ENCODE results near the gene ATXN7L1.
A peak's percentile ranks its signal among the peaks of the same experiment; 100 is the strongest.
"Not testable (repeated sequence)": the region's sequence is repeated elsewhere in the genome, so short reads cannot be mapped to it uniquely, and the experiment has no call there.

Gene ATXN7L1

DNA sequence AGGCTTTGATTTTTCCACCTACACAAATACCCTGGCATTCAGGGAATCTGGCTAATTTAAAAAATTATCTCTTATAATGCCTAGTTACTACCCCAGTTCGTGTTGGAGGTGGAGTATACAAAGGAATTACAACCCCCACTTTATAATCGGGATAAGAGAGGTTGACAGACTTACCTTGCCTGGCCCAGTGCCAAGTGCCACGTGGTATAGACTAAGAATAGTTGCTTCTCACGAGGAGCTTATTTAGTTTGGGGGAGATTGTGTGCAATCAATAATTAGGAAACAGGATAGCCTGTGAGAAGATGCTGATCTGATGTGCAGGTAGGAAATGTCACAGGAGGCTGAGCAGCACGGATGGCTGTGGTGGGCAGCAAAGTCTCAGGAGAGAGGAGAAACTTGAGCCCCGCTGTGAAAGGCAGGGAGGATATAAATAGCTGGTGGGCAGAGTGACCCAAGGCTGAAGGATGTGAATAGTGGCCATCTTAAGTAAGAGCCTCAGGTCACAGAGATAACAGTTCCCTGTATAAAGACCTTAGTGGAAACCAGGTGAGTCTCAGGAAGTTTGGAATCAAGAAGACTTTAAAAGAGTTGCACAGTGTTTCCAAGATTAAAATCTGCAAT lies 11.3 kb upstream of the ATXN7L1 start:
- no peak for DNase-seq

DNA sequence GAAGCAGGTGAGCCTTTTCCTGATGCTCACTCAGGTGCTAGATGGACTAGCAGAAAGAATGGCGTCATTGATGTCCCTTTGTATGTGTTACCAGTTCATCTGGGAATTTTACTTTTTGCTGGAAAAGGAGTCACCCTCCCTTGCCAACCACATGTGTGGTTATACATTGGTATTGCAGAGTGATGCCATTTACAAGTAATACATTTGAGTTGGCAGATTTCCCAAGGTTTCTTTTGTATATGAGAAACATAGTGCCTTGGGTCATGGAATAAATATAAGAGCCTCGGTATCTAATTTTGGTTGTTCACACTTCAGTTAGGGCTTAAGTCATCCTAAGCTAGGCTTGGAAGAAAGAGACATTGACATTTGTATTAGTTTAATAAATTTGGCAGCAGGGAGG lies 10.4 kb upstream of the ATXN7L1 start:
- no peak for DNase-seq

DNA sequence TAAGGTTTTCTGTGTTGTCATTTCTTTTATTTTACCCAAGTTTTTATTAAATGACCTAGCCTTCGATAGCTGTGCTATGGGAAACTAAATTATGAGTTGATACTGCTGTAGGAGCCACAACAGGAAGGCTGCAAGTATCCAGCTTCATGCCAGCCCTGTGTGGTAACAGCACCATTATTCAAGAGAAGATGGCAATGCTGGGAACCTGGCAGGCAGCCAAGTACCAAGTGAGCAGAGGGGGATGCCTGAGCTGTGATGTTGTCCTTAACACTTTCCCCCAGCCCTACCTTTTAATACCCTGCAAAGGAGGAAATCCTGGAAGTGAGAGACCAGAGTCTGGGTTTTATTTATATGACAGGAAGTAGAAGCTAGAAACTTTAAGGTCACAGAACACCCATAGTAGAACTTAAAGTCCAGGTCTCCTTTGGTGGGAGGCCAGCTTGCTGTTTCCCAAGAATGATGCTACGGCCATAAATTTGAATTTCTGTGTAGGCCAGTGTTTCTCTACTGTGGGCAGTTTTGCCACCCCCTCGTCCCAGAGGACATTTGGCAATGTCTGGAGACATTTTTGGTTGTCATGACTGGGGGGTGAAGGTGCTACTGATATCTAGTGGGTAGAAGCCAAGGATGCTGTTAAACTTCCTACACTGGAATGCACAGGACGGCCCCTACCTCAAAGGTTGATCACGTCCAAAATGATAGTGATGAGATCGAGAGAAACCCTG lies 9.2 kb upstream of the ATXN7L1 start:
- peak; percentile 15 for DNase-seq

DNA sequence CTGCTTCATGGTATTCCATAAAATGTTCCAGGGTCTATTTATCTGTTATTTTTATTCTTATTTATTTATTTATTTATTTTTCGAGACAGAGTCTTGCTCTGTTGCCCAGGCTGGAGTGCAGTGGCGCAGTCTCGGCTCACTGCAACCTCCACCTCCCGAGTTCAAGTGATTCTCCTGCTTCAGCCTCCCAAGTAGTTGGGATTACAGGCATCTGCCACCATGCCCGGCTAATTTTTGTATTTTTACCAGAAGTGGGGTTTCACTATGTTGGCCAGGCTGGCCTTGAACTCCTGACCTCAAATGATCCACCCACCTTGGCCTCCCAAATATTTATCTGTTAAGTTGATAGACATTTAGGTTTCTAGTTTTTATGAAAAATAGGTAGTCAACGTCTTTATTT lies 6.8 kb upstream of the ATXN7L1 start:
- DNase-seq = not testable (repeated sequence)

DNA sequence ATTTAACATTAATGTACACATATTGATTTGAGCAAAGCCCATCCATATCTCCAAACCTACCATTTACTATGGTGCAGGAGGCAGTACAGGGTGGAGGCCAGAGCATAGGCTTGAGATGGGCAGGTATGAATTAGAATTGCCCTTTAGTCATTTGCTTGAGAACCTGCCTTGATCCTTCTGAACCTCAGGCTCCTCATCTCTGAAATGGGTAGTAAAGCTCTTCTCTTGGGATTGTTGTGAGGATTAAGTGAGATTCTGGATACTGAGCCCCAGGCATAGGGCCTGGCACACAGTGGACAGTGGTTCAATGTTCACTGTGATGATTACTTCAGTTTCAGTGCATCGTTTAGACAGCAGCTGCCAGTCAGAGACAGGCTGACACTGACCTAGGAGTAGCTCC lies 5.0 kb upstream of the ATXN7L1 start:
- DNase-seq = no peak

DNA sequence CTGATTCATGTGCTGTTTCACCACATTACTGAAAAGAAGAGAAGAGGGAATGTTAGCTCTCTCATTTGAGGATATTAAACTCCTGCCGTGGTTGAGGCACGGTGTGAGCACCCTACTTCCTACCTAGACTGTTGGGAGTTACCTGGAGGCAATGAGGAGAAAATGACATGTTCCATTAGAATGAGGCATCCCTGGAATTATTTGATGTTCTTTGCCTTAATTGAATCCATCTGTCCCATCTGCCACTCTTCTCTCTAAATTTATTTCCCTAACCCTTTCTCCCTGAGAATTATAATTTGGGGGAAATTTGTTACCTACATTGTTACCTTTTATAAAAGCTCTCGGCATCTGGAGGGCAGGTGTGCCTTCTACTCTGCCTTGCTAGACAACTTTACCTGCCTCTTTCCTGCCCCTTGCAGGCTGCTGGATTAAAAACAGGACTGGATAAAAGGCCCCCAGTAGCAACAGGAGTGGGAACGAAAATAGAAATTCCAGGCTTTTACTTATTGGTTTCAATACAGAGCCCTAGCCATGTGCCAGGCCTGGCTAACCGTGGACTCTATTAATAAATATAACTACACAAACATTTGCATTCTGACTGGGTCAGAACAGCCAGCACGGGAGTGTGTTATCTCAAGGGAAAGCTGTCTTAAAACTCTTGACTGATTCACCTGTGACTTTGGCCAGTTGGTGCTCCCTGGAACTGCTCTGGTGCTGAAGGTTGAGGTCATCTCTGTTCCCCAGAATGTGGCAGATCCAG lies 4.4 kb upstream of the ATXN7L1 start:
- DNase-seq = no peak

DNA sequence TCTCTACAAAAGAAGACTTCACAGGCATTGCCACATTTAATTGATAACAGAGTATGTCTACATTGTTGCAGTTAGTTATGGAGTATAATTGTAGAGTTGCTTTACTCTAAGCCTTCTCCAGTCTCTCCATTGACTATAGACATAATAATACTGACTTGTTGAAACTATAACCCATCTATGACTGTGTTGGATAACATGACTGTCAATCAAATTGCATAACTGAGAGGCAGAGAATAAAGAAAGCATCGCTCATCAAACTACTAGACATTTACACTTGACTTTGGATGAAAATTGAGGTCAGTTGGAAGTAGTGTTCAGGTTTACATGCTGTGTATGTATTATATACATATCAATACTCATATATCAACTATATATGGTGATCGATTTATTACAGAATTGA lies 3.4 kb upstream of the ATXN7L1 start:
- no peak for DNase-seq

DNA sequence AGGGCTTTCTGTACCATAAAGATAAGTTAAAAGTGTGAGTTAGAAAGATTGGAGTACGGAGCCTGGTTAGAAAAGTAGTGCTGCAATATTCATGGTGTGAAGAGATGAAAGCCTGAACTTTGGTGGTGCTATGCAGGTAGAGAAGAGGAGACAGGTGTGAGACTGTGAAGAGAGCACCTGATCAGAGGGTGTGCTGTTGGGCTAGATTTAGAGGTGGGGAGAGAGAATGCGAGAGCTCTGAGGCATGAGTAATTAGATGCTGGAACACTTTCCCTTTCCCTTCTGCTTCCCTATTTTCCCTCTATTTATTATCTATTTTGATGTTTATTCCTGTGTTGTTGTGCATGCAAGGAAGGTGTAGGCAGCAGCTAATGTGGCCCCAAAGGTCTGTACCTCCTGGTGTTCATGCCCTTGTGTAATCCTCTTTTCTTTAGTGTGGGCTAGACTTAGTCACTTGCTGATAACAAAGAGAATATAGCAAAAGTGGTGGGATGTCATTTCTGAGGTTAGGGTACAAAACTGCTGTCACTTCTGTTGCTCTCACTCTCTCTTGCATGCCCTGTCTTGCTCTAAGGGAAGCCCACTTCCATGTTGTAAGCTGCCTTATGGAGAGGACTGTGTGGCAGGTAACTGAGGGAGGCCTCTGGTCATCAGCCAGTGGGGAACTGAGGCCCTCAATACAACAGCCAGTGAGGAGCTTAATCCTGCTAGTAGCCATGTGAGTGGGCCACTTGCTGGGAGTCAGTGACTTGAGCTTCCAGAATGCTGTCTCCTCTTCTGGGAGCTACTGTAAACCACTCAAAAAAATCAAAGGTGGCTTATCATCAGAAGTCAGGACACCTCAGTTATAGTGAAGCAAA lies 2.6 kb upstream of the ATXN7L1 start:
- no peak for DNase-seq

DNA sequence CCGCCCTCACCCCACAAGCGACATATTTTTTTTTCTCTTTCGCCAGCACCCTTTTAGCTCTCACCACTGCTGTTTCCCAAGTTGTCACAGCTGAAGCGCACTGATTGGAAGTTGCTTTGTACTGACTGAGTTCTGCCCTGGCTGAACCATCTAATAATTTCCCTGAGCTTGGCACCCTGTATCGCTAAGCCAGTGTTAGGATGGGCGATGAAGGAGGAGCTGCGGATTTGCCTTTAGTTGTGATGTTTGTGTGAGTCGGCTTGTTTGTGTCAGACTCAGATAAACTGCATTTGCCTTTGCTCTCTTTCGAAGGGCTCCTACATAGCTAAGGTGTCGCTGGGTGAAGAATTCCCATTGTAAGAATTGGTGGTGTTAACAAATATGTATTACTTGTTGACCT lies 1.3 kb upstream of the ATXN7L1 start:
- no peak for DNase-seq

DNA sequence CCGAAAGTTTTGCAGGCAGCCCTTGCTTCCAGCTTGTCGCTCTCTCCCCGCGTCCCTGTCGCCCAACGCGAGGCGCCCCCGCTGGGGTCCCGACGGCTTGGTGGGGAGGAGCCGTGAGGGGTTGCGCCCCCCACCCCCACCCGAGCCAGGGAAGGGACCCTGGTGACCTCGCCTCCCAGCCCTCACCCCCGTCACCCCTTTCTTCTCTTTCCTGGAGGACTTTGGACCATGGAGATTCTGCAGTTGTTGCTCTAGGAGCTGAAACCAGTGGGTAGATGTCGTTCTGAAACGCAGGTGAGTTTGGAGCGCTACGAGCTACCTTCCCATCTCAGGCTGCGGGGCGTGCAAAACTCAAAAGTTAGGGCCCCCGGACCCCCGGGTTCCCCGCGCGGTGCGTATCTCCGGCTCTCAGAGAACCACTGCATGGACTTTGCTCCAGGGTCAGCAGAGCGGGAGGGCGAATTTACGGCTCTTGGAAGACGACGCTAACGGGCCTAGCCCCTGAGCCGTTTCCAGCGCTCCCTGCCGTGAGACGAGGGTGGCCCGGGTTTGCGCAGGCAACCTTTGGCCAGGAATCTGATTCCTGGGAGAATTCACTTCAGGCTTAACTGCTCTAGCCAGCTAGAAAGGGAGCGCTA lies 684 bp upstream of the ATXN7L1 start:
- DNase-seq = no peak

DNA sequence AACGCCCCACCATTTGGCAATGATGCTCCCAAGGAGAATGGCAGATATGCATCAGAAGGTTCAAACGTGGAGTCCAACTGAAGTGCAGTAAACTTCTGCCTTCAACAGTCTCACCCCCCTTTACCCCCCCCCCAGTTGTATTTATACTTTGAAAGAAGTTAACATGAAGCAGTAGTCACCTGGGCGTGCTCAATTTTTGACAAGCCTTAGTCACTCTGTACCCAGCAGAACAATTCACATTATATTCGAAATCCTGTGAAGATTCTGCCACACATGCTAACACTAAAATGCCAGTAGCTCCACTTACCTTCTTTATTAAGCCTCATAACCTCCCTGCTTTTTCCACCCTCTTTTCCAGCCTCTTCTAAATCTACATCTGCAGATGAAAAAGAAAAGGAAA lies 894 bp downstream of the ATXN7L1 start:
- no peak for DNase-seq

DNA sequence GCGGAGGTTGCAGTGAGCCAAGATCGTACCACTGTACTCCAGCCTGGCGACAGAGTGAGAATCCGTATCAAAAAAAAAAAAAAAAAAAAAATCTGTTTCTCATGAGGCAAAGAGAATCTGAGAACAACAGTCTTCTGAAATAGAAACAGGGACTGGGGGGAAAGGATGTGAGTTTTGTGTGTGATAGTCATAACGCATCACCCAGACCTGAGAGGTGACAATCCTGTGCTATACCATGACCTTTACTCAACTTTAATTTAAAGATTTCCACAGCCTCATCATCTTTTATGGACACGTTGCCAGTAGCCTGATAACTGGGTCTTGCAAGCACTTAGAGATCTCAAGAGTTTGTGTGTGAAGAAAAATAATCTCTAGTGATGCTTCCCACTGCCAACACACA lies 2.3 kb downstream of the ATXN7L1 start:
- no peak for DNase-seq

DNA sequence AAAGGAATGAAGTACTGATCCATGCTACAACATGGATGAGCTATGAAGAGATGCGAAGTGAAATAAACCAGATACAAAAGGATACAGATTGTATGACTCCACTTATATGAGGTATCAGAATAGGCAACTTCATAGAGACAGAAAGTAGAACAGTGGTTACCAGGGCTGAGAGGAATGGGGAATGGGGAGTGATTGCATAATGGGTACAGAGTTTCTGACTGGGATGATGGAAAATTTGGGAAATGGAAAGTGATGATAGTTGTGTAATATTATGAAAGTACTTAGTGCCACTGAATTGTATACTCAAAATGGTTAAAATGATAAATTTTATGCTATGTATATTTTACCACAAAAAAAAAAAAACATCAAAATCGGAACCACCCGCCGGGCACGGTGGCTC lies 3.9 kb downstream of the ATXN7L1 start:
- DNase-seq = no peak

DNA sequence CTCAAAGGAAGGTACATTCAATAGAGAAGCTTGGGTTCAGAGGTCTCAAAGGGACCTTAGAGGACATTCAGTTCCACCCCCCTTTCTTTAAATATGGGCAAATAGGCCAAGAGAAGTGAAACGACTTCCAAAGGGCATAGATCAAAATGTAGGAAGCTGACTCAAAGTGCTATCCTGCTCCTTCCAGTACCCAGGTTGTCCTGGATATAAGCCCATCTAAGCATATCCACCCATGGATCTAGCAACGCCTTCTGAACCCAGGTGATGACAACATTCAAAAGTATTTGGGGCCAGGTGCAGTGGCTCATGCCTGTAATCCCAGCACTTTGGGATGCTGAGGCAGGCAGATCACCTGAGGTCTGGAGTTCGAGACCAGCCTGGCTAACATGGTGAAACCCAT lies 5.3 kb downstream of the ATXN7L1 start:
- DNase-seq = no peak

DNA sequence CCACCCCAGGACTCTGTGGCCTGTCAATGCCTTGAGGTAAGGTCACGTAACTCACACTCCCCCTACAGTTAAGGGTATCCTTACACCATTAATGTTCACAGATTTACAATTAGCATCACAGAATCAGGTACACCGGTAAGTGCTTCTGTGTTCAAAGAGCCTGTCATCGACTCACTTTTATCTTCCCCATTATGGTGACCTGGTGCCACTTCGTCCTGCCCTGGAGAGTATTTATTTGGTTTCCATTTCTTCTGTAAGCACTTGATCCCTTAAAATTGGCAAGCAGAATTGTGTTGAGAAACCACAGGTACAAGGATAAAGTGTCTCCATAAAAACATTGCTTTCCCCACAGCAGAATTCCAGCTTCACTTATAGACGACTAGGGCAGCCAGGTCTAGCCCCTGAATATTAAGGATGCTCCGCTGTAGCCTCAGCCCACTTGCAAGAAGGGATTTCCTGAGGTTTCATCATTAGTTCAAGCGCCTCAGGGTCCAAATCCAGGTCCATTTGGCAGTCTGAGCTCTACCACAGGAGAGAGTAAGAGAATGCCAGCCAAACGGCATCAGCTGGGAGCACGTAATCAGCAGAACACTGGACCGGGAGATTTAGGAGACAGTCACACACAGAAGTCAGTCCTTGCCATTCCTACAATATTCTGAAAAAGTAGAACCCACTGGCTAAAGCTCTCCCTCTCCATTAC lies 10.1 kb downstream of the ATXN7L1 start:
- no peak for DNase-seq

DNA sequence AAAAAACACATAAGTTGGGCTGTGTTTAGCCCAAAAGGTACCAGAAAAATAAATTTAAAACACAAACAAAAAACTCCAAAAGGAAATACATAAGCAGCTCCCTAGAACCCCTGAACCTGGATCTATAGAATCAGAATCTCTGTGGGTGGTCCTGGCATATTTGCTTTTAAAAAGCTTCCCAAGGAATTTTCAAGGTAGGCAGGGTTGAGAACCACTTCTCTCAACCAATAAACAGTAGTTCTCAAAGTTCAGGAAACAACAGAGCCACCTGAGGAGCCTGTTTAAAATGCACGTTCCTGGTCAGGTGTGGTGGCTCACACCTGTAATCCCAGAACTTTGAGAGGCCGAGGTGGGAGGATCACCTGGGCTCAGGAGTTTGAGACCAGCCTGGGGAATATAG lies 12.5 kb downstream of the ATXN7L1 start:
- no peak for DNase-seq

DNA sequence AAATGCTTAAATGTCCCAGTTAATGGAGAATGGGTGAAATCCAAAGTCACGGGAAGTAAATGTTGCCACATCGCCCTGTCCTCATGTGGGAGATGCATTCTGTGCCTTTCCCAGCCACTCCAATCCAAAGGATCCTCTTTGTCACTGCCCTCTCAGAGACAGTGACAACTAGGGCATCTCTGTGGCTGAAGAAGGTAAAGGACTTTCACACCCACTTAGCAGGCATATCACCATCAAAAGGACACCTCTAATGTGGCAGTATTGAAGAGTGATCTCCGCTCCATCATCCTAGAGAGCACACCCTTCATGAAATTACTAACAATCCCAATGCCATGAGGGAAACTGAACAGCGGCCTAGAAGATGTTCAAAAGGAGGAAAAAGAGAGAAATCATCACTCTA lies 13.6 kb downstream of the ATXN7L1 start:
- DNase-seq = no peak

DNA sequence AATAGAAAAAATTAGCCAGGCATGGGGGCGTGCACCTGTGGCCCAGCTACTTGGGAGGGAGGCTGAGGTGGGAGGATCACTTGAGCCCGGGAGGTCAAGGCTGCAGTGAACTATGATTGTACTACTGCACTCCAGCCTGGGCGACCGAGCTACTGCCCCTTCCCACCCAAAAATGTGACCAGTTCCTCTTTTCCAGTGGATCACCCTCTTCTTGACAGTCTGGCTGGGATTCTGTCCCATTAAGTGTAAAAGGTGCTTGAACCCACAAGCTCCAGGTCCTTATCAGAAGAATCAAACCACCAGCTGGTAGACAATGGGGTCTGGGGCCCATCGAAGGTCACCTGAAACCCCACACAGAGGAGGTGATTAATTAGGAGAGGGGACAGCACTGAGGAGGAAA lies 14.1 kb downstream of the ATXN7L1 start:
- no peak for DNase-seq

DNA sequence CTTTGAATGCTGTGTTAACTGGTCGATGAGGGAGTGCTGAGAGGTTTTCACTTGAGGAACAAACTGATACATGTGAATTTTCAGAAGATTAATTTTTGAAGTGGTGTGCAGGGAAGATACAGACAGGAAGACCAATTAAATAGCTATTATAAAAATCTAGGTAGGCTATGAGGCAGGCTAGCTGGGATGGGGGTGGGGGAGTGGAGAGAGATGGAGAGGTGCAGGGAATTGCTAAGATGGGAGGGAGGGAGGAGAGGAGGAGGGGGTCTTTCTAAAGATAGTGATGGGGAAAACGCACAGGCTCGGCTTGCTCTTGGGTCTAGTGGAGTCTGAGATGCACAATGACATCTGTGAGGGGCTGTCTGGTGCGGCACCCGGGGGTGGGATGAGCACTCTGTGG lies 15.2 kb downstream of the ATXN7L1 start:
- no peak for DNase-seq

DNA sequence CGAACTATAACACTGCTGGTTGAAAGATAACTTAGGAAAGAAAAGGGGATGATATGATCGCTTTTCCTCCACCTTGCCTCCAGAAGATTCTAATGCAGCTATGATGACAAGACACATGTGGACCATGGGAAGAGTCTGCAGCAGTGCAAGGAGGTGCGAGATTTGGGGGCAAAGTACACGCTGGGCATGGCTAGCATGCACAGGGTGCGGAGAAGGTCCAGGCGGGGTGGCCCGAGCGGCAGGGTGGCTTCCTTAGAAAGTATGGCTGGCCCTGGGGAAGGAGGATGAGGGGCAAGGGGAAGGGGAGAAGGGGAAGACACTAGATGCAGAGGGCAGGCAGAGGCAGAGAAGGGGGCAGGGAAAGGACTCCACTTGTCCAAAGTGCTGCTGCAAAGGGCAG lies 15.6 kb downstream of the ATXN7L1 start:
- no peak for DNase-seq

DNA sequence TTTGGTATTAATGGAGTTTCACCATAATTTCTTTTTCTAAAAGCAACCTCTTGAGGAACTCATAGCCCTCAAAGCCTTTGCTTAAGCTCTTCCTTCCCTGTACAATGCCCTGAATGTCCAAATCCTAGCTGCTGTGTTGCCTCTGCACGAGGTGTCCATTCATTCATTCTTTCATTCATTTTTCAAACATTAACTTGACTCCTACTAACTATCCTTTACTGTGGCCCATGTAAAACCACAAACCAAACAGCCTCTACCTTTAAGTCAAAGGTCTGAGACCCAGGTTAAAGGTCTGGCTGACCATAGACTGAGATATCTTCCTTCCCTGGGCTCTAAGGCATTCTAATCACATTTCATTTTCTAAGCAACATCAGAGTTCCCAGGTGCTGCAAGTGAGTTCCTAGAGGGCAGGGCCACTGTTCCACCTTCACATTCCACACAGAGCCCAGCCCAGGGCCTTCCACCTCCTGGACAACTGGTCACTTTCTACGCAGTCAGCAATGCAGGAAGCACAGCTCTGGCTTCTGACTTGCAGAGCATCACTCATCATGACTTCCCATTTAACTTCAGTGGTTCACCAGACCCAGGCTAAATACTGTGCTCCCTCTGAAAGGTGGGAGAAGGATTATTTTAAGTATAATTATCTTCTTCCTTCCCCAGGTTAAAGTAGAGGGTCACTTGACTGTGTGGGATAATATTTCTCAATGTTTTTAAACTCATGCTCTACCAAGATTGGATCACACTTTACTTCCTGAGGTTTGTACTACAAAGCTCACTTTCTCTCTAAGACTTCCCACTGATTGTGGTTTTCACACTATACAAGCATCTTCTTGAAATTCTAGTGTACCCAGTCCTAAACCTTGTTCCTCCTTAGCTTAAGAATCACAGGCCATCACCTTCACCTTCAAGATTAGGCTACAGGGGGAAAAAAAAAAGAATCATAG lies 19.1 kb downstream of the ATXN7L1 start:
- no peak for DNase-seq

Measured in NCI-H226 (cell line).